Activated CD4-positive, alpha-beta memory T cell treated with anti-CD3 and anti-CD28 coated beads, Interleukin-2, amount 10 ng/mL, durations not matched to agents 7 days and 5 days (primary cell): ENCODE measurements around the gene GNAT1. TPM values are rescaled to one million over a fixed set of nuclear protein-coding genes. Genes with fewer than 3 reads are reported as not detected.
A peak's percentile ranks its signal among the peaks of the same experiment; 100 is the strongest.
"Not testable (repeated sequence)": the region's sequence is repeated elsewhere in the genome, so short reads cannot be mapped to it uniquely, and the experiment has no call there.

ENCODE experiments used
- CTCF ChIA-PET: fragments of 350-600 bp; sonication (Branson Sonifier 250); formaldehyde crosslinking; loops from one replicate; lab custom pipeline; 2021; ENCODE audit warnings: antibody characterized with exemption, inconsistent platforms; lab: Charles Lee
- POLR2A ChIA-PET: fragments of 350-600 bp; sonication (Branson Sonifier 250); formaldehyde crosslinking; loops from one replicate; lab custom pipeline; 2021; ENCODE audit warnings: antibody characterized with exemption; lab: Charles Lee
- DNase-seq: peaks from one replicate; pipeline ENCODE4 v3.0.0-alpha.2; 2020
- H3K27ac Mint-ChIP-seq: one replicate; pipeline ENCODE4 v1.8.0; 2021; ENCODE audit warnings: mild to moderate bottlenecking, mixed read lengths
- H3K27me3 Mint-ChIP-seq: one replicate; pipeline ENCODE4 v1.8.0; 2021; ENCODE audit warnings: mixed read lengths
- H3K36me3 Mint-ChIP-seq: one replicate; pipeline ENCODE4 v1.8.0; 2021; ENCODE audit warnings: low read depth, mixed read lengths
- H3K4me1 Mint-ChIP-seq: one replicate; pipeline ENCODE4 v1.8.0; 2021; ENCODE audit warnings: mixed read lengths
- H3K4me3 Mint-ChIP-seq: one replicate; pipeline ENCODE4 v1.8.0; 2021; ENCODE audit warnings: mild to moderate bottlenecking, mixed read lengths
- H3K9me3 Mint-ChIP-seq: one replicate; pipeline ENCODE4 v1.8.0; 2021; ENCODE audit warnings: mixed read lengths
- total RNA-seq, 2 experiments: library from RNA; stranded (reverse); gene quantifications; one replicate each; pipeline ENCODE4 v1.2.3, GENCODE V29; 2021

GNAT1 gene
- total RNA-seq, 2 experiments from 2014 or later = not detected

DNA sequence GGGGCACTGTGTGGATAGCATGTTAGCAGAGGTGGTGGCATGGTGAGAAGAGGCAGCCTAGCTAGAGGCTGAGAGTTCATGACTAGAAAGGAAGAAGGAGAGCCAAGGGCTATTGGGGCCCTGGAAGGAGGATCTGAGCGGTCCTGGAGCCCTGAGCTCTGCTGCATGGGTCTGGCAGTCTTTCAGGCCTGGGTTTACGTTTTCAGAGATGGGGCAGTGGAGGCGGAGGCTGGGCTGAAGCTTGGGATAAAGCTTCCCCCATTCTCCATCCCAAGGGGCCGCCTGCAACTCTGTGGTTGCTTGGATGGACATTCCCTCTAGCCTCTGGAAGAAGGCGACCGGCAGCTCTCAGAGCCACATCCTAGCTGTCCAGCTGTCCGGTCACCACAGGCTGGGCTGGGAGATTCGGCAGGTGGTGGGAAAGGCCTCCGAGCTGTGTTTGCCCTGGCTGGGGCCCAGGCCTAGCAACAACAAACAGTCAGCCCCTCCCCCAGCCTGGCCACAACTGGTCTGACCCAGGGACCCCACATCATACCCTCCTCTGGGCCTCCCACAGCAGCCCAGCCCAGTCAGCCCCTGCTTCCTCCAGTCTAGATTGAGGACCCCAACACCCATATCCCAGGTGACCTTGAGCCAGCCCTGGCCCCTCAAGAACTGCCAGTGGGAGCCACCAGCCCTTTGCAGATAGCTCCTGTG lies 11.9 kb downstream of the GNAT1 start:
- Mint-ChIP-seq H3K27ac (no peak overlapping the region), H3K27me3 (peaks cover 50% of the 10 kb centered on the region), H3K9me3 (no peaks in the 10 kb centered on the region), H3K4me3 (no peak overlapping the region), H3K36me3 (no peaks in the 10 kb centered on the region), H3K4me1 (no peaks in the 10 kb centered on the region)
- ChIA-PET POLR2A (interaction anchor here (1.4 to 2.4 kb wide), 2 partner anchors 9 to 18 kb away, joined by 3 to 12 read pairs; no protein-coding TSS in a partner anchor), CTCF (interaction anchor here (0.8 to 2.2 kb wide), 3 partner anchors 9 to 23 kb away, joined by 3 to 10 read pairs (median 4); partner anchors contain the start of gene GNAT1)
- DNase-seq = no peak

DNA sequence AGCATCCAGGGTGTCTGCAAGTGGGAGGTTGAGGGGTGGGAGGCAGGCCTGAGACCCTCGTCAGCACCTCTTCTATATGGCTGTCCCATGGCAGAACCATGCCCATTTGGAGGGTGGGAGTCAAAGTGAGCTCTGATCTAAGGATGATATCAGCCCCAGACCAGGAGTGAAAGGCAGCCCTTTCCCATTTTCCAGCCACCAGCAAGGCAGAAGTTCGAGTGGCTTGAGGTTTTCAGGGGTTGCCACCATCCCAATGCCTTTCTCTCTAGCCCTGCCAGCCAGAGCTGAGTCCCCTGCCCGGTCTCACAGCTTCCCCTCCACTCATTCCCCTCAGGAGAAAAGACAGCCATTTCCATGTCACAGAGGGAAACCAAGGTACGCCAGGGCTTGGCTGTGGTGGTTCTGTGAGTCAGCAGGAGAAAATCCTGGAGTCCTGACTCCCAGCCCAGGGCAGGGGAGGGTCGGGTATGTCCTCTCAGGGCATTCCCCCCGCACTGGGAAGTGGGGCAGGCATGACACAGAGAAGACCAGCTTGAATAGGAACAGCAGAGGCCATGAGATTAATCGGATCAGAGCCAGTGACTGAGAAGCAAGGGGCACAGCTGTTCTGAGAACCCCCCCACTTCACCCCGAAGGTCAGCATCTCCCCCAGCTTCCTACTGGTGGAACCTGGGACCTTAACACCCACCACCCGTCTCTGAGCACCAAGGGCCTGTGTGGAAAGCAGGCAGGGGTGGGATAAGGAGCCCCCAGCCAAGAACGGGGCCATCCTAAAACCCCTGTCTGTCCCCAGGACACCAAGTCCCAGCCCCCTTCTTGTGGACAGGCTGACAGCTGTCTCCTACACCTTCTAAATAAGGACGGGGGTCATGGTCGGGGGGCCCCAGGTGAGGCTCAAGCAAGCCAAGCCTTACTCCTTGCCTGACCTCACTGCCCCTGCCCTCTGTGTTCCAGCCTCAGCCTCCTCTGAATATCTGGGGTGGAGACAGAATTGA lies 12.7 kb downstream of the GNAT1 start:
- POLR2A ChIA-PET = interaction anchor here (1.2 to 2.4 kb wide), 3 partner anchors 10 to 33 kb away, joined by 3 to 12 read pairs (median 3); no protein-coding TSS in a partner anchor
- Mint-ChIP-seq H3K27ac (no peak overlapping the region), H3K36me3 (no peaks in the 10 kb centered on the region), H3K27me3 (peaks cover 54% of the 10 kb centered on the region), H3K9me3 (no peaks in the 10 kb centered on the region), H3K4me1 (no peaks in the 10 kb centered on the region), H3K4me3 (no peak overlapping the region)
- CTCF ChIA-PET = interaction anchor here (1.0 to 1.1 kb wide), 2 partner anchors 8 to 12 kb away, joined by 3 read pairs; partner anchors contain the start of gene GNAT1
- DNase-seq = no peak

DNA sequence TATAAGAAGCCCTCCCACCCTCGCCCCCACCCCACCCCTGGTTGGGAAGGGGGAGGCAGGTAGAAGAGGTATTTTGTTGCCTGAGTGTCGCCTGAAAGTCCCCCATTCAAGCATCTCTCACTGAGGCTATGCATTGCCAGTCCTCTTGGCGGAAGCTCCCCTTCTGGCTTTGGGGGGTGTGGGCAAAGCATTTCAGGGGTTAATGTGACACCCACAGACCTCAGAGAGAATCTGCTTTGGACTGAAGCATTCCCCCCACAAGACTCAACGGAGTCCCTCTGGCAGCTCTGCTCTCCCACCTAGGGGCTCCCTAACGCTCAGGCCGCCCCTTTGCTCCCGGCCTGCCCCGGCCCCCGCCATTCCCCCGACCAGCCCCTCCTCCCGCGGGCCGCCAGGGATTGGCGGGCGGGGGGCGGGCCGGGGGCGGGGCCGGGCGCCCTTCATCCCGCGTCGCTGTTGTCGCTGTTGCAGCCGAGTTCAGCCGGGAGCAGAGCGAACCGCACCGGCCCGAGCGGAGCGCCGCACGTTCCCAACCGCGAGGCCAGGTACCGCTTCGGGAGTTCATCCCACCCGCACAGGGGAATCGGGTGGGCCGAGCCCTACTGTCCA lies 13.5 kb downstream of the GNAT1 start, which contains the start of gene SLC38A3:
SLC38A3 (plus strand) TSS at position 468 of the 609 bp plus-strand sequence. CDS start 8,929 bp downstream, outside the sequence.
- H3K9me3 Mint-ChIP-seq = no peaks in the 10 kb centered on the region
- no peaks in the 10 kb centered on the region for H3K4me1 Mint-ChIP-seq
- H3K27ac Mint-ChIP-seq = no peak within 1 kb of the TSS
- H3K4me3 Mint-ChIP-seq = no peak within 1 kb of the TSS
- ChIA-PET POLR2A (interaction anchor here (1.2 kb wide), 1 partner anchor 32 kb away, joined by 3 read pairs; no protein-coding TSS in a partner anchor), CTCF (interaction anchor here (1.1 kb wide), 1 partner anchor 9 kb away, joined by 3 read pairs; no protein-coding TSS in a partner anchor)
- peaks cover 52% of the 10 kb centered on the region for H3K27me3 Mint-ChIP-seq
- DNase-seq = no peak
- no peaks in the 10 kb centered on the region for H3K36me3 Mint-ChIP-seq

GRCh38 chr3:50205413-50206276 lies 14.2 kb downstream of the GNAT1 start:
- POLR2A ChIA-PET = interaction anchor here (1.2 kb wide), 1 partner anchor 31 kb away, joined by 3 read pairs; no protein-coding TSS in a partner anchor
- Mint-ChIP-seq H3K4me1 (no peaks in the 10 kb centered on the region), H3K27me3 (peaks cover 52% of the 10 kb centered on the region), H3K4me3 (no peak overlapping the region), H3K27ac (no peak overlapping the region), H3K9me3 (no peaks in the 10 kb centered on the region), H3K36me3 (no peaks in the 10 kb centered on the region)
- CTCF ChIA-PET = interaction anchor here (0.8 to 1.1 kb wide), 3 partner anchors 10 to 41 kb away, joined by 3 to 5 read pairs (median 3); no protein-coding TSS in a partner anchor
- DNase-seq = peak; percentile 24

DNA sequence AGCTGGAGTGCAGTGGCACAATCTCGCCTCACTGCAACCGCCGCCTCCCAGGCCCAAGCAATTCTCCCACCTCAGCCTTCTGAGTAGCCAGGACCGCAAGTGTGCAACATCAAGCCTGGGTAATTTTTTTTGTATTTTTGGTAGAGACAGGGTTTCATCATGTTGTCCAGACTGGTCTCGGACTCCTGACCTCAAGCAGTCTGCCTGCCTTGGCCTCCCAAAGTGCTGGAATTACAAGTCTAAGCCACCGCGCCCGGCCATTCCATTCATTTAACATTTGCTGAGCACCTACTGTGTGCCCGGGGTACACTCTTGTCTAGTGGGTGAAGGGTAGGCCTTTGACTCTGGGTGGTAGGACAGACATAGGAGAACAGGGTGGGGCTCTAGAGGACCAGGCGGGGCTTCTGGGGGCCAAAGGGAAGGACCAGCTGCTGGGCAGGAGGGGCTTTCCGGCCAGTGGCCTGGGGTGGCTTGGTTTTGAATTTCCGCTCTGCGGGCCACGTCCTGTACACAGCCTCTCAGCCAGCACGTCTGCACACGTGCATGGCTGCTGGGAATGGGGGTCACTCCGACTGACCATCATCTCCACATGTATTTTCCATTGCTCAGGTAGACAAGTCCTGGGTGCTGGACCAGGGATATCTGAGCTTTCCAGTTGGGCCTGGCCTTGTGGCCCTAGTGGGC lies 16.1 kb downstream of the GNAT1 start:
- Mint-ChIP-seq H3K36me3 (no peaks in the 10 kb centered on the region), H3K4me3 (no peak overlapping the region), H3K4me1 (no peaks in the 10 kb centered on the region), H3K27me3 (peaks cover 43% of the 10 kb centered on the region), H3K27ac (no peak overlapping the region), H3K9me3 (no peaks in the 10 kb centered on the region)
- no peak for DNase-seq
- CTCF ChIA-PET = interaction anchor here (0.6 kb wide), 1 partner anchor 391 kb away, joined by 4 read pairs; no protein-coding TSS in a partner anchor
- POLR2A ChIA-PET = no interaction called here

GRCh38 chr3:50208677-50209344 lies 17.4 kb downstream of the GNAT1 start:
- no peak overlapping the region for H3K27ac Mint-ChIP-seq
- no peaks in the 10 kb centered on the region for H3K4me1 Mint-ChIP-seq
- no peaks in the 10 kb centered on the region for H3K36me3 Mint-ChIP-seq
- ChIA-PET POLR2A (no interaction called here), CTCF (interaction anchor here (0.7 to 4.4 kb wide), 5 partner anchors 14 to 87 kb away, joined by 3 to 18 read pairs (median 3); partner anchors contain the start of gene GNAT1)
- H3K9me3 Mint-ChIP-seq = no peaks in the 10 kb centered on the region
- no peak overlapping the region for H3K4me3 Mint-ChIP-seq
- DNase-seq = no peak
- peaks cover 31% of the 10 kb centered on the region for H3K27me3 Mint-ChIP-seq

DNA sequence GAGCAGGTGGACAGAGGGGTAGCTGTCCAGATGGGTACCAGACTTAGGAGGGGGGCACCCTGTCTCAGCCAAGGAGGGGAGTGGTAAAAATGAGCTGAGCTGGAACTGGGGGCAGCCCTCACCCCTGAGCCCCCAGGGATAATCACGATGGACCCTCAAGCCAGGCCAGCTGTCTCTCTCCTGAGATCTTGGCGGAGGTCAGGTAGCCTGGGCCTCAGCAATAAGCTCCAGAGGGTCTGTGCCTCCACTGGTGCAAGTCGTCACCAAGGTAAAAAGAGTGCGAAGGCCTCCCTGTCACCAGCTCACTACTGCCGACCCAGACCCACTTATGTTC lies 18.7 kb downstream of the GNAT1 start:
- H3K27me3 Mint-ChIP-seq = peaks cover 21% of the 10 kb centered on the region
- H3K4me3 Mint-ChIP-seq = no peak overlapping the region
- ChIA-PET CTCF (interaction anchor here (0.8 to 4.4 kb wide), 4 partner anchors 15 to 114 kb away, joined by 3 to 18 read pairs (median 5); partner anchors contain the start of gene GNAT1), POLR2A (interaction anchor here (1.1 to 1.4 kb wide), 3 partner anchors 8 to 61 kb away, joined by 3 read pairs; no protein-coding TSS in a partner anchor)
- H3K27ac Mint-ChIP-seq = no peak overlapping the region
- H3K9me3 Mint-ChIP-seq = no peaks in the 10 kb centered on the region
- no peak for DNase-seq
- no peaks in the 10 kb centered on the region for H3K36me3 Mint-ChIP-seq
- H3K4me1 Mint-ChIP-seq = no peaks in the 10 kb centered on the region

DNA sequence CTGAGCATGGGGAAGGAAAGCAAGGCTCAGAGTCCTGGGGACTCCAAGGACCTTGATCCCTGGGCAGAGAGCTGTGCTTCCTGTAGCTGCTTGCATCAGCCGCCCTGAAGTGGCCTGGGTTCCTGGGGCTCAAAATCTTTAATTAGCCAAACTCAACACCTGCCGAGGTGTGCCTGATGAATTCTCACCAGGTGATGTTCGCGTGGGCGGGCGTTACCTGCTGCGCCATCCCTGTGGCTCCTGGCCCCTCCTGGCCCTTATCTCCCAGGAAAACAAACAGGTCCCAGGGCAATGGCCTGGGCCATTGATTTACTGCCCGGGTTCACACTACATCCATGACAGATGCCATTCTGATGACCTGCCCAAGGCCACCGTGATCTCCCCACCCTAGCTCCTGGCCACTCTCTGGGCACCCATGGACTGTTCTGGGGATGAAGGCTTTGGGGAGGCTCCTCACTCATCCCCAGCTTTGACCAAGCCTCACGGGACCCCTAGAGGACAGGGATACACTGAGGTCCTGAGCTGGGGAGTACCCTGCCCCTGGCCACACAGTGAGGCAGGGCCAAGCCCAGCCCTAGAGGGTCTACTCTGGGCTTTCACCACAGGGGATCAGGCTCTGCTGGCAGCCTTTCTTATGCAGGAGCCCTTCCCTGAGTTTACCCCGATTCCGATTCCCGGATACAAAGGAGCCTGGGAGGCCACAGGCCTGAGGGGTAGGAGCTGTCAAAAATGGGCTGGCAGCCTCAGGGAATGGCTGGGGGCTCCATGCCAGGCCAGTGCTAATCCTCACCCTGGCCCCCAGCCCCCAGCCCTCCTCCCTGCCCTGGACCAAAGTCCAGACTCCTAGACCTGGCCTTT lies 19.3 kb downstream of the GNAT1 start:
- Mint-ChIP-seq H3K36me3 (no peaks in the 10 kb centered on the region), H3K9me3 (no peaks in the 10 kb centered on the region), H3K4me3 (no peak overlapping the region), H3K27ac (no peak overlapping the region), H3K4me1 (no peaks in the 10 kb centered on the region), H3K27me3 (peaks cover 21% of the 10 kb centered on the region)
- CTCF ChIA-PET = interaction anchor here (0.8 to 4.4 kb wide), 6 partner anchors 16 to 114 kb away, joined by 3 to 18 read pairs (median 4); partner anchors contain the start of gene GNAT1
- DNase-seq = no peak
- POLR2A ChIA-PET = interaction anchor here (1.1 to 1.4 kb wide), 3 partner anchors 9 to 61 kb away, joined by 3 read pairs; no protein-coding TSS in a partner anchor

- POLR2A ChIA-PET = interaction anchor here (0.8 to 1.4 kb wide), 3 partner anchors 8 to 10 kb away, joined by 3 to 4 read pairs (median 3); no protein-coding TSS in a partner anchor
- H3K4me1 Mint-ChIP-seq, H3K36me3 Mint-ChIP-seq, H3K9me3 Mint-ChIP-seq, H3K27ac Mint-ChIP-seq, H3K4me3 Mint-ChIP-seq, DNase-seq: not testable (repeated sequence)
- CTCF ChIA-PET = interaction anchor here (1.4 to 4.4 kb wide), 4 partner anchors 16 to 113 kb away, joined by 3 to 18 read pairs (median 4); partner anchors contain the start of gene GNAT1
- H3K27me3 Mint-ChIP-seq = peaks cover 18% of the 10 kb centered on the region
Measured at GRCh38 chr3:50211368-50211717, 19.9 kb downstream of the GNAT1 start.

DNA sequence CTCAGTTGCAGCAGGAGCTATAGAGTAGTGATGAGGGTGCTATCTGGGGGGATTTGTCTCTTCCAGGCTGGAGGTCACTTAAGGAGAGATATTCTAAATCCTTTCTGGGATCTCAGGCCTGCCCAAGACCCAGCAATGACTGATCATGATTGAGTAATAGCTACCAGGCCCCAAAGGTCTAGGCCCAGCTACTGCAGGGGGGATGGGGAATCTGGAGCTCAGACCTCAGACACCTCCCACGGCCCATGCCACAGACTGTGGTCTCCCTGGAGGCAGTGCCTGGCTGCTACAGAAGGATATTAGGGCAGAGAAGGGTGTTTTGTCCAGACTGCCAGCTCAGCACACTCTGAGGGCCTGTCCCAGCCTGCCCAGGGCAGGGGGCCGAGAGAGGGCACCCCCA lies 20.5 kb downstream of the GNAT1 start:
- CTCF ChIA-PET = interaction anchor here (0.5 to 4.4 kb wide), 4 partner anchors 17 to 35 kb away, joined by 3 to 18 read pairs (median 4); partner anchors contain the start of gene GNAT1
- Mint-ChIP-seq H3K27me3 (peaks cover 13% of the 10 kb centered on the region), H3K9me3 (no peaks in the 10 kb centered on the region), H3K36me3 (no peaks in the 10 kb centered on the region), H3K4me1 (no peaks in the 10 kb centered on the region), H3K4me3 (no peak overlapping the region), H3K27ac (no peak overlapping the region)
- POLR2A ChIA-PET = interaction anchor here (0.8 kb wide), 1 partner anchor 9 kb away, joined by 4 read pairs; no protein-coding TSS in a partner anchor
- no peak for DNase-seq
